ENCODE data around the gene HPCAL1.

HPCAL1 gene

GRCh38 chr2:10408649-10409579 lies 106.2 kb downstream of the HPCAL1 start:
- Mint-ChIP-seq H3K4me1 (ENCODE audit: low read depth) (peaks cover 64% of the 10 kb centered on the region), H3K27ac (peak overlapping the region; percentile 99), H3K27me3 (no peaks in the 10 kb centered on the region), H3K9me3 (no peaks in the 10 kb centered on the region), H3K36me3 (ENCODE audit: low read depth) (peaks cover 24% of the 10 kb centered on the region), H3K4me3 (peak overlapping the region; percentile 79)

- no peaks in the 10 kb centered on the region for H3K27me3 Mint-ChIP-seq
- H3K36me3 Mint-ChIP-seq (ENCODE audit: low read depth): peaks cover 23% of the 10 kb centered on the region
- H3K4me1 Mint-ChIP-seq (ENCODE audit: low read depth): peaks cover 55% of the 10 kb centered on the region
- no peak overlapping the region for H3K4me3 Mint-ChIP-seq
- H3K27ac Mint-ChIP-seq: peak overlapping the region; percentile 14
- no peaks in the 10 kb centered on the region for H3K9me3 Mint-ChIP-seq
Observed at GRCh38 chr2:10410001-10410822, 107.5 kb downstream of the HPCAL1 start.

- Mint-ChIP-seq H3K27me3 (no peaks in the 10 kb centered on the region), H3K4me3 (no peak overlapping the region), H3K27ac (no peak overlapping the region), H3K36me3 (ENCODE audit: low read depth) (peaks cover 20% of the 10 kb centered on the region), H3K4me1 (ENCODE audit: low read depth) (peaks cover 47% of the 10 kb centered on the region), H3K9me3 (no peaks in the 10 kb centered on the region)
Observed at GRCh38 chr2:10410823-10411437, 108.2 kb downstream of the HPCAL1 start.

- Mint-ChIP-seq H3K36me3 (ENCODE audit: low read depth) (peaks cover 18% of the 10 kb centered on the region), H3K4me3 (no peak overlapping the region), H3K4me1 (ENCODE audit: low read depth) (peaks cover 41% of the 10 kb centered on the region), H3K27me3 (no peaks in the 10 kb centered on the region), H3K27ac (no peak overlapping the region), H3K9me3 (no peaks in the 10 kb centered on the region)
Observed at GRCh38 chr2:10411557-10411956, 108.9 kb downstream of the HPCAL1 start.

- H3K9me3 Mint-ChIP-seq: no peaks in the 10 kb centered on the region
- peaks cover 35% of the 10 kb centered on the region for H3K4me1 Mint-ChIP-seq (ENCODE audit: low read depth)
- no peaks in the 10 kb centered on the region for H3K27me3 Mint-ChIP-seq
- peaks cover 14% of the 10 kb centered on the region for H3K36me3 Mint-ChIP-seq (ENCODE audit: low read depth)
- H3K4me3 Mint-ChIP-seq: no peak overlapping the region
- H3K27ac Mint-ChIP-seq: no peak overlapping the region
Observed at GRCh38 chr2:10412380-10412779, 109.7 kb downstream of the HPCAL1 start.

GRCh38 chr2:10413503-10413902 lies 110.8 kb downstream of the HPCAL1 start:
- H3K27me3 Mint-ChIP-seq: no peaks in the 10 kb centered on the region
- H3K4me3 Mint-ChIP-seq: no peak overlapping the region
- peaks cover 14% of the 10 kb centered on the region for H3K36me3 Mint-ChIP-seq (ENCODE audit: low read depth)
- peaks cover 34% of the 10 kb centered on the region for H3K4me1 Mint-ChIP-seq (ENCODE audit: low read depth)
- no peak overlapping the region for H3K27ac Mint-ChIP-seq
- no peaks in the 10 kb centered on the region for H3K9me3 Mint-ChIP-seq

GRCh38 chr2:10413991-10414451 lies 111.3 kb downstream of the HPCAL1 start:
- no peaks in the 10 kb centered on the region for H3K27me3 Mint-ChIP-seq
- no peaks in the 10 kb centered on the region for H3K9me3 Mint-ChIP-seq
- H3K36me3 Mint-ChIP-seq (ENCODE audit: low read depth): peaks cover 14% of the 10 kb centered on the region
- H3K4me3 Mint-ChIP-seq: no peak overlapping the region
- H3K4me1 Mint-ChIP-seq (ENCODE audit: low read depth): peaks cover 31% of the 10 kb centered on the region
- no peak overlapping the region for H3K27ac Mint-ChIP-seq

GRCh38 chr2:10414591-10414990 lies 111.9 kb downstream of the HPCAL1 start:
- H3K27ac Mint-ChIP-seq: no peak overlapping the region
- no peak overlapping the region for H3K4me3 Mint-ChIP-seq
- peaks cover 25% of the 10 kb centered on the region for H3K4me1 Mint-ChIP-seq (ENCODE audit: low read depth)

GRCh38 chr2:10415048-10415447 lies 112.3 kb downstream of the HPCAL1 start:
- no peak overlapping the region for H3K4me3 Mint-ChIP-seq
- H3K27me3 Mint-ChIP-seq: no peaks in the 10 kb centered on the region
- no peaks in the 10 kb centered on the region for H3K9me3 Mint-ChIP-seq
- peaks cover 21% of the 10 kb centered on the region for H3K4me1 Mint-ChIP-seq (ENCODE audit: low read depth)
- H3K36me3 Mint-ChIP-seq (ENCODE audit: low read depth): peaks cover 23% of the 10 kb centered on the region
- H3K27ac Mint-ChIP-seq: no peak overlapping the region

More at GRCh38 chr2:10414591-10414990, 111.9 kb downstream of the HPCAL1 start:
- Mint-ChIP-seq H3K27me3 (no peaks in the 10 kb centered on the region), H3K36me3 (ENCODE audit: low read depth) (peaks cover 19% of the 10 kb centered on the region), H3K9me3 (no peaks in the 10 kb centered on the region)

- Mint-ChIP-seq H3K4me3 (no peak overlapping the region), H3K36me3 (ENCODE audit: low read depth) (peaks cover 27% of the 10 kb centered on the region), H3K27ac (no peak overlapping the region), H3K9me3 (no peaks in the 10 kb centered on the region), H3K4me1 (ENCODE audit: low read depth) (peaks cover 15% of the 10 kb centered on the region), H3K27me3 (no peaks in the 10 kb centered on the region)
Observed at GRCh38 chr2:10415640-10416039, 112.9 kb downstream of the HPCAL1 start.

GRCh38 chr2:10417551-10418335 lies 115.0 kb downstream of the HPCAL1 start:
- Mint-ChIP-seq H3K27me3 (no peaks in the 10 kb centered on the region), H3K4me1 (ENCODE audit: low read depth) (peaks cover 15% of the 10 kb centered on the region), H3K36me3 (ENCODE audit: low read depth) (peaks cover 29% of the 10 kb centered on the region), H3K27ac (no peak overlapping the region), H3K9me3 (no peaks in the 10 kb centered on the region), H3K4me3 (no peak overlapping the region)

- H3K27me3 Mint-ChIP-seq: no peaks in the 10 kb centered on the region
- no peak overlapping the region for H3K27ac Mint-ChIP-seq
- no peaks in the 10 kb centered on the region for H3K9me3 Mint-ChIP-seq
- peaks cover 15% of the 10 kb centered on the region for H3K4me1 Mint-ChIP-seq (ENCODE audit: low read depth)
- H3K4me3 Mint-ChIP-seq: no peak overlapping the region
- H3K36me3 Mint-ChIP-seq (ENCODE audit: low read depth): peaks cover 27% of the 10 kb centered on the region
Observed at GRCh38 chr2:10419553-10420257, 117.0 kb downstream of the HPCAL1 start.

GRCh38 chr2:10422251-10422650 lies 119.5 kb downstream of the HPCAL1 start:
- Mint-ChIP-seq H3K4me3 (no peak overlapping the region), H3K9me3 (no peaks in the 10 kb centered on the region), H3K4me1 (ENCODE audit: low read depth) (peaks cover 14% of the 10 kb centered on the region), H3K27ac (no peak overlapping the region), H3K36me3 (ENCODE audit: low read depth) (peaks cover 33% of the 10 kb centered on the region), H3K27me3 (no peaks in the 10 kb centered on the region)

Data from stimulated activated naive CD8-positive, alpha-beta T cell treated with anti-CD3 and anti-CD28 coated beads, Interleukin-15, Interleukin-2, amounts not matched to agents 100 ng/mL and 50 ng/mL, for 24 hours (primary cell).